A673 (cell line): ENCODE measurements around the gene ME2. TPM values are rescaled to one million over a fixed set of nuclear protein-coding genes. Genes with fewer than 3 reads are reported as not detected.

Experiments used
- BruUV-seq: library from RNA; stranded (reverse); fragments of 400-500 nt; replicated peaks from 2 replicates; lab custom pipeline; 2021; lab: Mats Ljungman, UMichigan
- CTCF ChIA-PET: fragments of 300-600 bp; sonication (Branson Sonifier 250); formaldehyde crosslinking; loops from one replicate; lab custom pipeline; 2022; ENCODE audit warnings: antibody characterized with exemption; lab: Charles Lee
- POLR2A ChIA-PET: fragments of 300-600 bp; sonication (Branson Sonifier 250); formaldehyde crosslinking; loops from one replicate; lab custom pipeline; 2022; ENCODE audit warnings: antibody characterized with exemption; ENCODE audit not compliant: low non-redundant PET; lab: Charles Lee
- DNase-seq: peaks from one replicate; pipeline ENCODE4 v3.0.0-alpha.2; 2015; ENCODE audit warnings: low spot score
- H3K27ac ChIP-seq: fragments of 200-600 bp; sonication (generic); 2 replicates; pipeline ENCODE4 v1.5.1; 2016; ENCODE audit warnings: mixed run types, low read depth, mild to moderate bottlenecking, mixed read lengths, antibody characterized with exemption, low read length; ENCODE audit not compliant: poor library complexity, severe bottlenecking
- H3K27me3 ChIP-seq: fragments of 200-600 bp; sonication (generic); replicated peaks from 2 replicates; pipeline ENCODE4 v1.6.1; 2017; ENCODE audit warnings: mixed run types, low read depth, mild to moderate bottlenecking, mixed read lengths, antibody characterized with exemption, low read length; ENCODE audit not compliant: insufficient read depth, poor library complexity
- H3K36me3 ChIP-seq: fragments of 200-600 bp; sonication (generic); 2 replicates; pipeline ENCODE4 v1.6.1; 2016; ENCODE audit warnings: mixed run types, mild to moderate bottlenecking, mixed read lengths, antibody characterized with exemption, low read length; ENCODE audit not compliant: insufficient read depth, poor library complexity, severe bottlenecking
- H3K4me1 ChIP-seq: fragments of 200-600 bp; sonication (generic); 2 replicates; pipeline ENCODE4 v1.6.1; 2017; ENCODE audit warnings: mixed run types, mild to moderate bottlenecking, mixed read lengths, antibody characterized with exemption, low read length; ENCODE audit not compliant: insufficient read depth, poor library complexity, severe bottlenecking
- H3K4me3 ChIP-seq: fragments of 200-600 bp; sonication (generic); 2 replicates; pipeline ENCODE4 v1.5.1; 2016; ENCODE audit warnings: low read depth, mixed run types, mild to moderate bottlenecking, mixed read lengths, low read length; ENCODE audit not compliant: poor library complexity, severe bottlenecking
- H3K9me3 ChIP-seq: fragments of 200-600 bp; sonication (generic); 2 replicates; pipeline ENCODE4 v1.6.1; 2016; ENCODE audit warnings: mixed run types, low read depth, mild to moderate bottlenecking, mixed read lengths, antibody characterized with exemption, low read length; ENCODE audit not compliant: poor library complexity, severe bottlenecking
- CTCF ChIP-seq: fragments of 300-800, 200-600 bp; sonication (generic); conservative IDR thresholded peaks from 2 replicates; pipeline ENCODE4 v1.5.1; 2017; ENCODE audit warnings: low read depth, mild to moderate bottlenecking, antibody characterized with exemption, low read length, moderate library complexity, mixed read lengths
- EZH2 ChIP-seq: fragments of 200-600 bp; sonication (generic); IDR thresholded peaks from 2 replicates; pipeline ENCODE4 v1.6.1; 2017; ENCODE audit warnings: borderline replicate concordance, low read depth, mild to moderate bottlenecking, mixed read lengths, antibody characterized with exemption, low read length; ENCODE audit not compliant: poor library complexity, severe bottlenecking
- intact Hi-C: fragments of 100-400 bp; cut with micrococcal nuclease; formaldehyde crosslinking; loops from one replicate; pipeline ENCODE4 v1.10.0; 2022; ENCODE audit not compliant: unreplicated experiment
- total RNA-seq: library from RNA; stranded (reverse); gene quantifications from 2 replicates; pipeline ENCODE4 v1.2.3, GENCODE V29; 2021

The ME2 gene
- total RNA-seq, 1 experiment from 2014 or later, result 55.3 TPM

GRCh38 chr18:50950626-50951025 lies 71.7 kb downstream of the ME2 start:
- BruUV-seq, result no TSS peak
- POLR2A ChIA-PET, result no interaction called here
- Histone ChIP-seq H3K27me3 (no peaks in the 10 kb centered on the region), H3K4me1 (no peaks in the 10 kb centered on the region), H3K27ac (no peak overlapping the region), H3K9me3 (no peaks in the 10 kb centered on the region), H3K4me3 (no peak overlapping the region), H3K36me3 (no peaks in the 10 kb centered on the region)
- no peak for TF ChIP-seq CTCF
- TF ChIP-seq EZH2, result no peak
- intact Hi-C loops, result no loop called here
- CTCF ChIA-PET, result no interaction called here
- DNase-seq, result no peak

GRCh38 chr18:50953822-50954221 lies 74.9 kb downstream of the ME2 start:
- H3K27me3 ChIP-seq, result no peaks in the 10 kb centered on the region
- no peak for DNase-seq
- no peaks in the 10 kb centered on the region for H3K9me3 ChIP-seq
- H3K4me1 ChIP-seq, result no peaks in the 10 kb centered on the region
- H3K27ac ChIP-seq, result no peak overlapping the region
- H3K36me3 ChIP-seq, result no peaks in the 10 kb centered on the region
- H3K4me3 ChIP-seq, result no peak overlapping the region
- ChIA-PET POLR2A (no interaction called here), CTCF (interaction anchor here (0.6 kb wide), 1 partner anchor 581 kb away, joined by 3 read pairs; no protein-coding TSS in a partner anchor)
- intact Hi-C loops, result no loop called here
- TF ChIP-seq EZH2 (no peak), CTCF (no peak)
- no TSS peak for BruUV-seq

GRCh38 chr18:50955253-50955652 lies 76.3 kb downstream of the ME2 start:
- Histone ChIP-seq H3K36me3 (no peaks in the 10 kb centered on the region), H3K4me1 (no peaks in the 10 kb centered on the region), H3K4me3 (no peak overlapping the region), H3K9me3 (no peaks in the 10 kb centered on the region), H3K27me3 (no peaks in the 10 kb centered on the region), H3K27ac (no peak overlapping the region)
- intact Hi-C loops, result no loop called here
- TF ChIP-seq CTCF (no peak), EZH2 (no peak)
- POLR2A ChIA-PET, result no interaction called here
- CTCF ChIA-PET, result no interaction called here
- BruUV-seq, result no TSS peak
- no peak for DNase-seq
